ENCODE measurements around the gene PDE4DIP.
"Not testable (repeated sequence)": the region's sequence is repeated elsewhere in the genome, so short reads cannot be mapped to it uniquely, and the experiment has no call there.

GRCh38 chr1:148990233-148990788 is 146.1 kb downstream of the PDE4DIP start:
- TF ChIP-seq CTCF (IDR thresholded peaks at IDR 0.05; ENCODE audit: extremely low read depth in 1 of 2, insufficient read depth in 1 of 2, low read depth in 1 of 2, low read length in 2 of 2); POLR2A (IDR thresholded peaks at IDR 0.05; ENCODE audit: low read depth, low read length); MYC (IDR thresholded peaks at IDR 0.05; ENCODE audit: low read depth, low read length): not testable (repeated sequence)

All from endothelial cell of umbilical vein (primary cell).